OCI-LY1 (cell line): ENCODE measurements around the gene OR9A2.

Source experiments
- CTCF ChIP-seq: fragments of 200-600 bp; sonication (generic), shearing (Covaris generic); IDR thresholded peaks from 2 replicates; pipeline ENCODE4 v1.5.1; 2017; ENCODE audit warnings: mild to moderate bottlenecking, antibody characterized with exemption, low read length, moderate library complexity, mixed read lengths
- EZH2 ChIP-seq: fragments of 200-600 bp; sonication (generic), shearing (Covaris generic); IDR thresholded peaks from 2 replicates; pipeline ENCODE4 v1.8.0; 2017; ENCODE audit warnings: borderline replicate concordance, mixed run types, mild to moderate bottlenecking, antibody characterized with exemption, low read length, moderate library complexity, mixed read lengths

GRCh38 chr7:142997456-142997989 is 29.4 kb downstream of the OR9A2 start:
- TF ChIP-seq EZH2 (no peak), CTCF (no peak)
